RWPE1 (cell line): ENCODE data around the gene MRPS34.

Experiments used
- CTCF ChIA-PET: fragments of 350-600 bp; sonication (Branson Sonifier 250); formaldehyde crosslinking; extraction: SDS; loops from one replicate; lab custom pipeline; 2021; lab: Yijun Ruan, JAX
- POLR2A ChIA-PET: fragments of 400-600 bp; formaldehyde crosslinking; extraction: SDS; loops from one replicate; lab custom pipeline; 2020; ENCODE audit warnings: antibody characterized with exemption; ENCODE audit not compliant: low non-redundant PET; lab: Yijun Ruan, JAX
- DNase-seq: peaks from one replicate; pipeline ENCODE4 v3.0.0; 2012; ENCODE audit warnings: low spot score
- H3K27ac ChIP-seq: fragments of 450-650 bp; 2 replicates; pipeline ENCODE4 v1.5.1; 2017
- TF ChIP-seq, protein P1 (sequence below): fragments of 450-650 bp; conservative IDR thresholded peaks from 2 replicates; pipeline ENCODE4 v1.5.1; 2017; ENCODE audit warnings: low read depth, mild to moderate bottlenecking

The MRPS34 gene

GRCh38 chr16:1772908-1773702, at the start of gene MRPS34:
TSS of gene MRPS34 (minus strand) at chr16:1773134. CDS start at chr16:1773119, 15 bp downstream.
- peak within 1 kb of the TSS; percentile 92 for H3K27ac ChIP-seq
- POLR2A ChIA-PET: interaction anchor here (0.8 to 0.9 kb wide), 2 partner anchors 10 to 47 kb away, joined by 3 to 5 read pairs; partner anchors contain the start of genes NUBP2 and SPSB3
- CTCF ChIA-PET: interaction anchor here (0.7 to 1.7 kb wide), 4 partner anchors 25 to 156 kb away, joined by 3 to 8 read pairs (median 3); partner anchors contain the start of gene MAPK8IP3
- DNase-seq: peak; percentile 72
- TF ChIP-seq, protein P1, sequence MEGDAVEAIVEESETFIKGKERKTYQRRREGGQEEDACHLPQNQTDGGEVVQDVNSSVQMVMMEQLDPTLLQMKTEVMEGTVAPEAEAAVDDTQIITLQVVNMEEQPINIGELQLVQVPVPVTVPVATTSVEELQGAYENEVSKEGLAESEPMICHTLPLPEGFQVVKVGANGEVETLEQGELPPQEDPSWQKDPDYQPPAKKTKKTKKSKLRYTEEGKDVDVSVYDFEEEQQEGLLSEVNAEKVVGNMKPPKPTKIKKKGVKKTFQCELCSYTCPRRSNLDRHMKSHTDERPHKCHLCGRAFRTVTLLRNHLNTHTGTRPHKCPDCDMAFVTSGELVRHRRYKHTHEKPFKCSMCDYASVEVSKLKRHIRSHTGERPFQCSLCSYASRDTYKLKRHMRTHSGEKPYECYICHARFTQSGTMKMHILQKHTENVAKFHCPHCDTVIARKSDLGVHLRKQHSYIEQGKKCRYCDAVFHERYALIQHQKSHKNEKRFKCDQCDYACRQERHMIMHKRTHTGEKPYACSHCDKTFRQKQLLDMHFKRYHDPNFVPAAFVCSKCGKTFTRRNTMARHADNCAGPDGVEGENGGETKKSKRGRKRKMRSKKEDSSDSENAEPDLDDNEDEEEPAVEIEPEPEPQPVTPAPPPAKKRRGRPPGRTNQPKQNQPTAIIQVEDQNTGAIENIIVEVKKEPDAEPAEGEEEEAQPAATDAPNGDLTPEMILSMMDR: peak; percentile 82

DNA sequence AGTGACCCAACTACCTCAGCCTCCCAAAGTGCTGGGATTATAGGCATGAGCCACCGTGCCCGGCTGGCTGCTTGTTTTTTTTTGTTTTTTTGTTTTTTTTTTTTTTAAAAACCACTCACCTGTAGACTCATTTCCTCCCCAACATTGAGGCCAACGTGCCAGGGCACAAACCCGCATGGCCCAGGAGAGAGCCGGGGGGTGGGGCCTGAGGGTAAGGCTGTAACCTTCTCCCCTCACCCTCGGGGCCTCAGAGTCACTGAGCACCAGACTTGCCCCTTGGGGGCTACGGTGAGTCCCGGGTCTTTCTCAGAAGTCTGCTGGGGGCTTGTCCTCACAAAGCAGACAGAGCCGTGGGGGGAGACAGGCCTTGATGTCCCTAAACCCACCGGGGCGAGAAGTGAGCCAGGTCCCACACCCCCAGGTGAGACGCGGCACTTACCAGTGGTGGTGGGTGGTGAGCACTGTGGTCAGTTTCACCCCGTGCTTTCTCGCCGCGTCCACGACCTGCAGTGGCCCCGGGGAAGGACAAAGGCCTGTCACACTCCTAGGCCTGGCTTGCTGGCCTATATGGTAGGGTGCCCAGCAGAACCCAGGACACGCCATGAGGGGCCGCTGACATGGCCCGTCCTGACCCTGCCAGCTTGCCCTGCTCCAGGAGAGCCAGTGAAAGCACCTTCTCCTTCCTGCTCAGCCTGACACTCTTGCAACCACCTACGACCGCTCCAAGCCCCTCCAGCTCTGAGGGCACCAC, 49.1 kb upstream of the MRPS34 start:
- H3K27ac ChIP-seq: peak overlapping the region; percentile 27

GRCh38 chr16:1820946-1821290, 48.0 kb upstream of the MRPS34 start:
- POLR2A ChIA-PET: no interaction called here
- TF ChIP-seq, protein P1: no peak
- CTCF ChIA-PET: interaction anchor here (0.6 kb wide), 2 partner anchors 69 to 244 kb away, joined by 3 to 4 read pairs; no protein-coding TSS in a partner anchor
- no peak for DNase-seq
- H3K27ac ChIP-seq: peak overlapping the region; percentile 27; the same call in 1 of the 2 replicates

More for the DNA sequence above, 49.1 kb upstream of the MRPS34 start:
- POLR2A ChIA-PET: no interaction called here
- TF ChIP-seq, protein P1: no peak
- no peak for DNase-seq
- CTCF ChIA-PET: no interaction called here

DNA sequence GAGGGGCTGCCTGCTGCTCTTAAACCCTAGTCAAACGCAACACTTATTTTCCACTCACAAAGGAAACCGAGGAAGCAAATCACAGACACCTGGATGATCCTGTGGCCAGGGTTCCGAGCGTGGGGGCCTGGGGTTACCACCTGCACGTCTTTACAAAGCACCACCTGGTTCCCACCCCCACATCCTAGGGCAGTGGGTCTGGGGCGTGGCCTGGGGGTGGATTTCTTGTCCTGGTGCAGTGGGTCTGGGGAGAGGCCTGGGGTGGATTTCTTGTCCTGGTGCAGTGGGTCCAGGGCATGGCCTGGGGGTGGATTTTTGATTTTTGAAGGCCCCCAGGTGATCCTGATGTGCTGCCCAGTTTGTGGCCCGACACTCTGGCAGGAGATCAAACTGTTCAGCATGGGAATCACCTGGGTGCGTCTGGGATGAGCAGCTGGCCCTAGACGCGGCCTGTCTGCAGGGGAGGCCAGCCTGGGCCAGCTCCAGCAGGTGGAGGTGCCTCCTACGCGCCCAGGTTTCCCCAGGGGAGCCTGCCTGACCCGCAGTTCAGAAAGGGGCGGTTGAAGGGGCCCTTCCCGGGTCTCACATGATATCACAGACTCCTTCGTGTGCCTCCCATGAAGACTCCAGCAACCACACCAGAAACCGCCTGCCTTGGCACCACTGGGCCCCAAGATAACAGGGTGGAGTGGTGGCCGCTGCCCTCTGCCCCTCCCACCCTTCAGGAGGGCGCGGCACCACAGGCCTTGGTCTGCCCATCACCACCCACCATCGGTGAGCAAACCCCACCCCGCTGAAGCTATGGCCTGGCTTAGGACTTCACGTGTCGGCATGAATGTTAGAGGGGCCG, 47.4 kb upstream of the MRPS34 start:
- peak overlapping the region; percentile 12; the same call in 1 of the 2 replicates for H3K27ac ChIP-seq
- ChIA-PET CTCF (interaction anchor here (0.6 kb wide), 2 partner anchors 69 to 244 kb away, joined by 3 to 4 read pairs; no protein-coding TSS in a partner anchor), POLR2A (no interaction called here)
- DNase-seq: no peak
- TF ChIP-seq, protein P1: no peak

DNA sequence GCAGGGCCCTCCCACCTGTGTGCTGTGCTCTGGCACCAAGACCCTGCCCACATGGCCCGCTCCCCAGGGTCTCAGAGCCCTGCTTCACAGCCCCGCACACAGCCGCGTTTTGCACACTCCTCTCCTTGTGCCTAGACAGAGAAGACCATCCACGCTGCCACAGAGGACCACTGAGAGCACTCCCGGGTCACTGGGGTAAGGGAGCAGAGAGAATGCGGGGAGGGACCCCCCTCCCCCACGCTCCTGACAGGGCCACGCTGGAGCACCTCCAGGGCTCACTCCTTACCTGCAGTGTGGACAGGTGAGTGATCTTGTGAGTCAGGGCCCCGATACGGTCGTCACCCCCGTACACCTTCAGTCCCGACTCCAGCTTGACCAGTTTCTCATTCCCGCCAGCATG, 46.7 kb upstream of the MRPS34 start:
- H3K27ac ChIP-seq: no peak overlapping the region
- CTCF ChIA-PET: no interaction called here
- TF ChIP-seq, protein P1: no peak
- POLR2A ChIA-PET: no interaction called here
- no peak for DNase-seq
